Stimulated activated naive CD8-positive, alpha-beta T cell treated with anti-CD3 and anti-CD28 coated beads, Interleukin-15, Interleukin-2, amounts not matched to agents 100 ng/mL and 50 ng/mL, for 24 hours (primary cell): ENCODE measurements around the gene EHMT1.

Experiments
- H3K27ac Mint-ChIP-seq: one replicate; pipeline ENCODE4 v1.8.0; 2021; ENCODE audit warnings: mild to moderate bottlenecking, mixed read lengths
- H3K27me3 Mint-ChIP-seq: one replicate; pipeline ENCODE4 v1.8.0; 2021; ENCODE audit warnings: mixed read lengths
- H3K36me3 Mint-ChIP-seq: one replicate; pipeline ENCODE4 v1.8.0; 2021; ENCODE audit warnings: low read depth, mixed read lengths
- H3K4me1 Mint-ChIP-seq: one replicate; pipeline ENCODE4 v1.8.0; 2021; ENCODE audit warnings: low read depth, mixed read lengths
- H3K4me3 Mint-ChIP-seq: one replicate; pipeline ENCODE4 v1.8.0; 2021; ENCODE audit warnings: mild to moderate bottlenecking, mixed read lengths
- H3K9me3 Mint-ChIP-seq: one replicate; pipeline ENCODE4 v1.8.0; 2021; ENCODE audit warnings: mixed read lengths

The EHMT1 gene

DNA sequence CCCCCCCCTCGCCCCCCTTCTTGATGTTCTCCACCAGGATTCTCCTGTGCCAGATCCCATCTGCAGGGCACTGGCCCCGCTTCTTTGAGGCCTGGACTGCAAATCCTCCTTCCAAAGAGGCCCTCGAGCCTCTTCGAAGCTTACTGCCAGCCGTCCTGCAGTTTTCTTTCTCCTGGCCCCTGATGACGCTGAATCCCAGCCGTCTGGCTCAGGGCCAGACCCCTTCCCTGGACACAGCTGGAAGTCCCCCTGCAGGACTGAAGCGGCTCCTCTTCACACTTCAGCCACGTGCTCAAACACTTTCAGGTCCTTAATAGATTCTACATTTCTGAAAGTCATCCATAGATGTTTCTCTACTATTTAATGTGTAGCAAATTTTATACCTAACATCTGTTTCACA is 121.5 kb downstream of the EHMT1 start:
- H3K9me3 Mint-ChIP-seq = no peaks in the 10 kb centered on the region
- H3K27me3 Mint-ChIP-seq = no peaks in the 10 kb centered on the region
- no peak overlapping the region for H3K4me3 Mint-ChIP-seq
- H3K4me1 Mint-ChIP-seq = peaks cover 20% of the 10 kb centered on the region
- H3K27ac Mint-ChIP-seq = no peak overlapping the region
- H3K36me3 Mint-ChIP-seq = peaks cover 44% of the 10 kb centered on the region

DNA sequence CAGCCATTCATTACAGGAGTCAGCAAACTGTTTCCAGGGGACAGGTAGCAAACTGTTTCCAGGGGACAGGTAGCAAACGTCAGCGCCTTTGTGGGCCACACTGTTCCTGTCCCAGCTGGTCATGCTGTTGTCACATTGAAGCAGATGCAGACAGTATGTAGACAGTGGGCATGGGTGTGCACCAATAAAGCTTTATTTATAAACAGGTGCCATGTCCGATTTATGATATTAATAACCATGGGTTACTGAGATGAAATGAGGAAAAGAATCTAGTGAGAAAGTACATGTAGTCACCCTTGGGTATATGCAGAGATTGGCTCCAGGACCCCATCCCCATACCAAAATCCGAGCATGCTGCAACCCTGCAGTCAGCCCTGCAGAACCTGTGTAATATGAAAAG is 122.5 kb downstream of the EHMT1 start:
- Mint-ChIP-seq H3K9me3 (no peaks in the 10 kb centered on the region), H3K36me3 (peaks cover 39% of the 10 kb centered on the region), H3K27ac (no peak overlapping the region), H3K27me3 (no peaks in the 10 kb centered on the region), H3K4me1 (peaks cover 28% of the 10 kb centered on the region), H3K4me3 (no peak overlapping the region)

DNA sequence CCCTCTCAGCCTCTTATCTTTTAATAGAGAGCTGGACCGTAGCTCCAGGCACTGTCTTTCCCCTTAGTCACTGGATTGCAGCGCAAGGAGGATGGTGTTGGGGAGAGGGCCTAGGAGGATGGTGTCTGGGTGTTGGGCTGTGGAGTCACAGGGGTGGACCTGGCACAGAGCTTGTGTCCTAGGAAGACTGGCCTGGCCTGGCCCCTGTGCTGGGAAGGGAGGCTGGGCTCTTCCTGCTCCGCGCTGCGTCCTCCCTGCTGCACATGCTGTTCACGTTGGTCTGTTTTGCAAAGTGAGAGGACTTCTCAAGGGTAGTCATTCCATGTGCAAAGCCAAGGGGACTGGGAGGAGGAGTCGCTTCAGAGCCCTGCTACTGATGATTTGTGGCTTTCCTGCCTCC is 123.9 kb downstream of the EHMT1 start:
- Mint-ChIP-seq H3K27ac (peak overlapping the region; percentile 34), H3K36me3 (peaks cover 48% of the 10 kb centered on the region)

DNA sequence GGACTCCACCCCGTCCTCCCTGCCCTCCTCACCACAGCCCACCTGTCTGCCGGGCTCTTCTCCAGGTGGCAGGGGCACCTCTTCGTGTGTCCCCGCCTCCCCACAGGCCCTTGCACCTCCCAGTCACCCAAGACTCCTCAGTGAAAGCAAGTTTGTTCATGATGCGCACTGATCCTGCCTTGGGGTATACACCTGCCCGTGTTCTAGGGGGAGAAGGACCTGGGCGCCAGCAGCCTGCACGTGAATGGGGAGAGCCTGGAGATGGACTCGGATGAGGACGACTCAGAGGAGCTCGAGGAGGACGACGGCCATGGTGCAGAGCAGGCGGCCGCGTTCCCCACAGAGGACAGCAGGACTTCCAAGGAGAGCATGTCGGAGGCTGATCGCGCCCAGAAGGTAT is 124.9 kb downstream of the EHMT1 start:
- Mint-ChIP-seq H3K4me3 (no peak overlapping the region), H3K27me3 (no peaks in the 10 kb centered on the region), H3K27ac (peak overlapping the region; percentile 34), H3K4me1 (peaks cover 19% of the 10 kb centered on the region), H3K36me3 (peaks cover 45% of the 10 kb centered on the region), H3K9me3 (no peaks in the 10 kb centered on the region)

More for the DNA sequence above, 123.9 kb downstream of the EHMT1 start:
- H3K9me3 Mint-ChIP-seq = no peaks in the 10 kb centered on the region
- H3K4me3 Mint-ChIP-seq = no peak overlapping the region
- peaks cover 28% of the 10 kb centered on the region for H3K4me1 Mint-ChIP-seq
- no peaks in the 10 kb centered on the region for H3K27me3 Mint-ChIP-seq

DNA sequence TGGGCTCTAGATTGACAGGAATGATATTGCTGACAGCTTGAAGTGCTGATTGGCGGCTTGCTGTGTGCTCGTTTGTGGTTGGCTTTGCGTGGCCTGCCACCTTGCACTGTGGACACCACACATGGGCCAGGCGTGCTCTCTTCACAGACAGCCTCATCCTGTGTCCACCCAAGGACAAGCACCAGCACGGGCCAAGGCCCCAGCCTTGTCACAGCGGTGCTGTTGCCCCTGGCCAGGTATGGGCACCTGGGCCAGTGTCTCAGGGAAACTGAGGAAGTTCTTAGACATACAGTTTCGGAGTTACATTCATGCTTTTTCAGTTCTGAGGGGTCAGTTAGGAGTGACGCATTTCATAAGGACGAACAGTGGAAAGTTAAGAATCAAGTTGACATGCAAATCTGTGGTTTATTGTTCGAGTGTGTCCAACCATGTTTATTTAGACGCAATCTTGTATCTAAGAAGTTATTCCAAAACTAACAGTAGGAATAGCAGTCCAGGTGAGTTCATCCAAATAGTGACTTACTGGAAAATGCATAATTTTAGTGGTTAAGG is 125.9 kb downstream of the EHMT1 start:
- peaks cover 45% of the 10 kb centered on the region for H3K36me3 Mint-ChIP-seq

DNA sequence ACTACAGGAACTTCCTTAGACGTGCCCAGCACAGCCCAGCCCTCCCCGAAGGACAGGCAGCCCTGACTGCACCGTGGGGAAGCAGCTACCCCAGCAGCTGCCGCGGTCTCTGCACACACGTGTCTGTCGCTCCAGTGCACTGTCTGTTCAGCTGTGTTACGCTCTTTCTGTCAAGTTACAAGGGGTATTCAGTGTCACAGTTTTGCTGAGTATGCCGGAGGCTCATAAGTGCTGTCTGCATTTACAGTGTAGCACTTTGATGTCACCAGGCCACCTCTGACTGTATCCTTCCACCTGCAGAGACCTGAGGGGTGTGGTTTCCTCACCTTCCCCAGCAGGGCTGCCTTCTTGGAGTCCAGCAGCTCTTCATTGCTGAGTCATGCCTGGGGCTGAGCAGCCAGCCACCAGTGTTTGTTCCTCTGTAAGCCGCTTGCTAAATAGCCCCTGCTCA is 126.8 kb downstream of the EHMT1 start:
- Mint-ChIP-seq H3K4me1 (peaks cover 17% of the 10 kb centered on the region), H3K9me3 (no peaks in the 10 kb centered on the region), H3K4me3 (no peak overlapping the region), H3K36me3 (peaks cover 45% of the 10 kb centered on the region), H3K27ac (peak overlapping the region; percentile 70), H3K27me3 (no peaks in the 10 kb centered on the region)

More for the DNA sequence above, 125.9 kb downstream of the EHMT1 start:
- Mint-ChIP-seq H3K4me3 (no peak overlapping the region), H3K4me1 (peaks cover 17% of the 10 kb centered on the region), H3K9me3 (no peaks in the 10 kb centered on the region), H3K27ac (peak overlapping the region; percentile 67), H3K27me3 (no peaks in the 10 kb centered on the region)

DNA sequence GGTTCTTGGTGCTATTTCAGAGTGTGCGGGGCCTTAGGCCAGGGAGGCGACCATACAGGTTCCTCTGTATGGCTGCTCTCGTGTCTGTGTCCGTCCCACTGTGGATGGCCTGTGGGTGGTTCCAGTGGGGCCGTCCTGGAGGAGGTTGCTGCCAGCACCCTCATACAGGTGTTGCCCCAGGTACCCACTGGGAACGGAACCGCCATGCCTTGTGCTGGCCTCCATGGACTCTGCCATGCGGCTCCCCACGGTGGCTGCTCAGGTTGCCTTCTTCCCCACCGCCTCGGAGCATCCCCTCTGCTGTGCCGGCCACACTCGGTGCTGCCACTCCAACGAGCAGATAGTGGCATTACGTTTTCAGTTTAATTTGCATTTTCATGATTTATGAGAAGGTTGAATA is 129.5 kb downstream of the EHMT1 start:
- Mint-ChIP-seq H3K9me3 (no peaks in the 10 kb centered on the region), H3K27ac (no peak overlapping the region), H3K36me3 (peaks cover 56% of the 10 kb centered on the region), H3K4me1 (peaks cover 20% of the 10 kb centered on the region), H3K4me3 (no peak overlapping the region), H3K27me3 (no peaks in the 10 kb centered on the region)

DNA sequence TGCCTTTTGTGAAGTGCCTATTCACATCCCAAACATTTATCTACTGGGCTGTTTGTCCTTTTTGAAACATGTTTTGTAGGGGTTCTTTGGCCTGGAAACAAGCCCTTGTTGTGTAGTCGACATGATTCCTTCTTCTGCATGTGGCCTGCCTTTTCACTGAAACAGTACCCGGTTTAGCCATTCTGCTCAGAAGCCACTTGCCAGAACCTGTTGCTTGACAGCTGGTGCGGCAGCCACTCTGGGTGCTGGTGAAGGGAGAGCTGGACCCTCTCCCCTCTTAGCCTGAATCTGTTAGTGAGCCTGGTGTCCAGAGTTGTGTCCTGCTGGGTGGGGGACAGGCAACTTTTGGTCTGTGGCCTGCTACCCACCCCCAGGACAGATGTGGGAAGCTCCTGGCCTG is 129.9 kb downstream of the EHMT1 start:
- peaks cover 20% of the 10 kb centered on the region for H3K4me1 Mint-ChIP-seq
- peaks cover 55% of the 10 kb centered on the region for H3K36me3 Mint-ChIP-seq
- H3K27ac Mint-ChIP-seq = no peak overlapping the region
- no peaks in the 10 kb centered on the region for H3K9me3 Mint-ChIP-seq
- no peak overlapping the region for H3K4me3 Mint-ChIP-seq
- no peaks in the 10 kb centered on the region for H3K27me3 Mint-ChIP-seq

DNA sequence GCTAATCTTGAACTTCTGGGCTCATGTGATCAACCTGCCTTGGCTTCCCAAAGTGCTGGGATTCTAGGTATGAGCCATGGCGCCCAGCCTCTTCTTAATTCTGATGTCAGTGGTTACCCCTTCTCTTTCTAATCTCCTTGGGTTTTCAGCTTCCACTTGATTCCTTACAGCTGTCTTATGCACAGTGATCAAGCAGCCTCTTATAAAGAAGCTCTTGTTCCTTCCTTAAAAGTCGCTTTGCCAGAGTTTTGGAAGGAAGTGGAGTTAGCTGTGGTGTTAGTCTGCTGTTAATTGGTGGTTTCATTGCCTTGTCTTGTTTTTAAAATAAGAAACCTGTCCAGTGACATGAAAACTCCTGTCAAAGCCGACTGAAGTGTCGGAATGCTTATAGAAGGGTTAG is 130.7 kb downstream of the EHMT1 start:
- Mint-ChIP-seq H3K27me3 (no peaks in the 10 kb centered on the region), H3K4me1 (peaks cover 18% of the 10 kb centered on the region), H3K4me3 (no peak overlapping the region), H3K9me3 (no peaks in the 10 kb centered on the region), H3K27ac (no peak overlapping the region), H3K36me3 (peaks cover 58% of the 10 kb centered on the region)

DNA sequence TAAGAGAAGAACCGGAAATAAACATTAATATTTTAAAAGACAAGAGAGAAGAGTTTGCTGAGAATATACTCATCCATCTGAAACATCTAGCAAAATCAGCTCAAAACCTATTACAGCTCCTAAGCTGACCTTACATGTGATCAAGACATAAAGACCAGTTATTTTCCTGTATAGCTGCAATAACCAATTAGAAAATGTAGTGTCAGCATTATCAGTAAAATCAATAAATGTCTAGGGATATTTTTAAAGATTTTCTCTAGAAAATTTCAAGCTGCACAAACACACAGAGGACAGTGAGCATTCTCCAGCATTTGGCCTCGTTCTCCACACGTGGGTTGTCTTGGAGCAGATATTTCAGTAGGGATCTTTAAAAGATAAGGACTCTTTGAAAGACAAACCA is 131.2 kb downstream of the EHMT1 start:
- Mint-ChIP-seq H3K4me1 (peaks cover 13% of the 10 kb centered on the region), H3K9me3 (no peaks in the 10 kb centered on the region), H3K36me3 (peaks cover 58% of the 10 kb centered on the region), H3K4me3 (no peak overlapping the region), H3K27me3 (no peaks in the 10 kb centered on the region), H3K27ac (no peak overlapping the region)

DNA sequence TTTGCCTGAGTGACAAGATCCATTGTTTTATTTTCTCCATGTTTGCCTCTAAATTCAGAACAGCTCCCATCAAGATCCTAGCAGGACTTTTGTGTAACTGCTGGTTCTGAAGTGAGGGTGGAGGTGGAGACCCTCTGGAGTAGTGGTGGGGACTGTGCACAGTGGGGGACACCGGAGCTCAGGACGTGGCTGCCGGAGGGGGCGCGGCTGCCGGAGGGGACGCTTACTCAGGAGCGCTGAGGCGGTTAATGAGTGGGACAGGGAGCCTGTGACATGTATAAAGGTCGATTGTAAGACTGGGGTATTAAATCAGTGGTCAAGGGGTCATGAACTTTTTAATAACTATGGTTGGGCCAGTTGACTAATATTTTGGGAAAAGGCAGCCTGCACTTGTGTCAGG is 131.8 kb downstream of the EHMT1 start:
- Mint-ChIP-seq H3K36me3 (peaks cover 62% of the 10 kb centered on the region), H3K9me3 (peaks cover 5% of the 10 kb centered on the region), H3K27me3 (no peaks in the 10 kb centered on the region), H3K27ac (no peak overlapping the region), H3K4me3 (no peak overlapping the region), H3K4me1 (peaks cover 8% of the 10 kb centered on the region)

DNA sequence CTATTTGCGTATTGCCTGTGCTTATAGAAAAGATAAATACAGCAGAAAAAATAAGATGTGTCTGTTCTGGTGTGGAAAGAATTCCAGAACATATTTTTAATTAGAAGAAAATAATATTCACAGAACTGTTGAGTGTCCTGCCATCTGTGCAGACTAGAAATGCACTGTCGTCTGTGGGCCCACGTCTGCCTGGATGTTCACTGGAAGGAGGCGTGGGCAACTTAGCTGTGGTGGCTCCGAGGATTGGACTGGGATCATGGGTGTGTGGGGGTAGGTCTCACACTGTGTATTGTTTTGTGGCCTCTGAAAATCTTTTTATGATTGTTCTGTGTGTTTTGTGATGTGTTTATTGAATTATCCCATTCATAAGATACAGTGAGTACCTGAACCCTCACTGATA is 132.8 kb downstream of the EHMT1 start:
- Mint-ChIP-seq H3K4me3 (no peak overlapping the region), H3K27ac (no peak overlapping the region), H3K9me3 (peaks cover 6% of the 10 kb centered on the region), H3K36me3 (peaks cover 71% of the 10 kb centered on the region), H3K4me1 (peaks cover 7% of the 10 kb centered on the region), H3K27me3 (no peaks in the 10 kb centered on the region)

DNA sequence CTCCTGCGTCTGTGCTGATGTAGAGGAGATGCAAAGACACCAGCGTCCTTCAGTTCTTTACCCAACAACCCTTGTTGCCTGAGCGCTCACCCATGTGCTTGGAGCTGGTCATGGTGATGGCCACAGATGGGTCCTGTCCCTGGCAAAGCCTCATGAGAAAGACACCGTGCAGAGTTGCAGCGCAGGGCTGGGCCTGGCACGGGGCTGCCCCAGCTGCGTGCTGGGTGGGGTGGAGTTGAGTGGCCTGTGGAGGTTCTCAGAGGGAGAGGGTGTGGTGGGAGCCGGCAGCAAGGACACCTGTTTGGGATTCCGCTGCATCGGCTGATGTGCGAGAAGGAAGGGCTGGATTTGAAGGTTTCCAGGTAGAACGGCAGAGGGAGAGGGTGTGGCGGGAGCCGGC is 133.6 kb downstream of the EHMT1 start:
- Mint-ChIP-seq H3K4me1 (peaks cover 15% of the 10 kb centered on the region), H3K4me3 (no peak overlapping the region)

DNA sequence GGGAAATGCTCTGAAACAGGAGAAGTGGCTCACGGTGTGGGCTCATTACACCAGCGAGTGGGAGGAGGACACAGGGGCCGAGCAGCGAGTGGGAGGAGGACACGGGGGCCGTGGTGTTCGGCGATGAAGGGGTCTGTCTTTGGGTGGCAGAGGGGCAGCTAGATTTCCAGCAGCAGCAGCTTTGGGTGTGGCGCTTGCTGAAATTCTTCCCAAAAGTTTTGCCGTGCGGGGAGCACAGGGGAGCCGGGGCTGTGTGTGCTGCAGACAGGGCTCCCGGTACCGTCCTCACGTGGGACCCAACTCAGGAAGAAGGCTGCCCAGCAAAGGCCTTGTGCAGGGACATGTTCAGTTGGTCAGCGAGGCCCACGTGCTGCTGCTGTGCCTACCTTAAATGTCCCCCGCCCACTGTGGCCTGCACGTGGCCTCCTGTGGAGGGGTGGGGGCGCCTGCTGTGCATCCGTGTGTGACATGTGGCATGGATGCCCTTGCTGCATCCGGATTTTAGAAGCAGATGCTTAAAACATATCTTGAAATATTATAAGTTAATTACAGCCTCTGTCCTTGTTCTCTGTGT is 134.5 kb downstream of the EHMT1 start:
- Mint-ChIP-seq H3K9me3 (peaks cover 6% of the 10 kb centered on the region), H3K27ac (no peak overlapping the region), H3K4me1 (peaks cover 23% of the 10 kb centered on the region), H3K36me3 (peaks cover 74% of the 10 kb centered on the region), H3K27me3 (no peaks in the 10 kb centered on the region), H3K4me3 (no peak overlapping the region)

More for the DNA sequence above, 133.6 kb downstream of the EHMT1 start:
- H3K36me3 Mint-ChIP-seq = peaks cover 73% of the 10 kb centered on the region
- H3K27ac Mint-ChIP-seq = no peak overlapping the region
- H3K9me3 Mint-ChIP-seq = peaks cover 6% of the 10 kb centered on the region
- no peaks in the 10 kb centered on the region for H3K27me3 Mint-ChIP-seq

DNA sequence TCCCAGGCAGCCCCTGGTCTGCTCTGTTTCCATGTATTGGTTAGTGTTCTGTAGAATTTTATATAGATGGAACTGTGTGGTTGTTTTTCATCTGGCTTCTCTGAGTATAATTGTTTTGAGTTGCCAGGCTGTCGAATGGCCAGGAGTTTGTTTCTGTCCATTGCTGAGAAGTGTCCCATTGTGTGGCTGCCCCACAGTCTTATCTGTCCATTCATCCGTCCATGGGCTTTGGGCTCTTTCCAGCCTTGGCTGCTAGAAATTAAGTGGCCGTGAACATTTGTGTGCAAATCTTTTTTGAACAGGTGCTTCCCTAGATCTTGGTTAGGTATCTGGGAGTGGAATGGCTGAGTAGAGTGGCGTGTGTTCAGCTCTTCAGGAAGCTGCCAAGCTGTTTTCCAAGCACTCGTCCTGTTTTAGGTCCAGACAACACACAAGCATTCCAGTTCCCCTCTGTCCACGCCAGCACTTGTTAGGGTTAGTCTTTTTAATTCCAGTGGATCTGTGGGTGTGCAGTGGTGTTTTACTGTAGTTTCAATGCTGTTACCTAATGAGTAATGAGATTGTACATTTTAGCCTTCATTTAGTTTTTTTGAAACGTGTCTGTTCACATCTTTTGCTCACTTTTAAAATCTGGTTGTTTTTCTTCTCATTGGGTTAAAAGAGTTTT is 136.6 kb downstream of the EHMT1 start:
- Mint-ChIP-seq H3K4me1 (peaks cover 41% of the 10 kb centered on the region), H3K4me3 (no peak overlapping the region)

More for the DNA sequence above, 136.6 kb downstream of the EHMT1 start:
- Mint-ChIP-seq H3K36me3 (peaks cover 86% of the 10 kb centered on the region), H3K27ac (no peak overlapping the region), H3K9me3 (peaks cover 6% of the 10 kb centered on the region), H3K27me3 (no peaks in the 10 kb centered on the region)
